ENCODE data around the gene MIX23.

MIX23 gene

DNA sequence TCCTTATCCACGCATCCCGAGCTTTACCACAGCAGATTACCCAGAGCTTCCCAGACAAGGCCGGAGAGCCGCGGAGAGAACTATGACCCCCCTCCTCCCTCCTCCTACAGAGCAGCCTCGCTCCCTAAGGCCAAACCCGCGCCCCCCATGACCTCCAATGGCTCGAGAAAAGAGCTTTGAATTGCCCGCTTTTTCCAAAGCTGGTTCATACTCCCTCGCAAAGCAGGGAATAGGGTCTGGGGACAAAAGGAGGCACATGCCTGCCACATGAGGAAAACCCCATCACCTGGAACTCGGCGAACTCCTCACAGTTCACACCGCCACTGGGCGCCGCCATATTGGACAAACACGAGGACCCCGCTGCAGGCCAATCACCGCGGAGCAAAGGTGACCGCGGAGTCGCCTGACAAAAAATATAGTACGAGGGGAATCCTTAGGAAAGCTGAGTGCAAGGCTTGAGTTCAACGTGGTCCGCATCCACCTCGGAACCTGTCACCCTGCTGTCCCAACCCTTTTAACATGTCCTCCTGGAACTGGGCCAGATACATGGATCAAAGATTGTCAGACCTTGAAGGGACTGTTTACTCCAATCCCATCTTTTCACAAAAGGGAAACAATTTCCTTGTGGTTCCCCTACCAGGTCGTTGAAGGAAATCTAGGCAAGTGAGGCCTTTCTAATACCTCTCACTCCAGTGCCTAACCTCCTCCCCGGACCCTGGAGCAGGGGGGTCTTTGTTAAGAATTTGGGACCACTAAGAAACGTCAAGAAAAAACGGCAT lies at the start of gene MIX23:
TSS of gene MIX23 (minus strand) at position 344 of the 779 bp plus-strand sequence. CDS start at position 337, 7 bp downstream.
- peak; percentile 86 to 91 (median 90) for DNase-seq

GRCh38 chr3:122430371-122430770 lies 47.3 kb upstream of the MIX23 start:
- DNase-seq: no peak

DNA sequence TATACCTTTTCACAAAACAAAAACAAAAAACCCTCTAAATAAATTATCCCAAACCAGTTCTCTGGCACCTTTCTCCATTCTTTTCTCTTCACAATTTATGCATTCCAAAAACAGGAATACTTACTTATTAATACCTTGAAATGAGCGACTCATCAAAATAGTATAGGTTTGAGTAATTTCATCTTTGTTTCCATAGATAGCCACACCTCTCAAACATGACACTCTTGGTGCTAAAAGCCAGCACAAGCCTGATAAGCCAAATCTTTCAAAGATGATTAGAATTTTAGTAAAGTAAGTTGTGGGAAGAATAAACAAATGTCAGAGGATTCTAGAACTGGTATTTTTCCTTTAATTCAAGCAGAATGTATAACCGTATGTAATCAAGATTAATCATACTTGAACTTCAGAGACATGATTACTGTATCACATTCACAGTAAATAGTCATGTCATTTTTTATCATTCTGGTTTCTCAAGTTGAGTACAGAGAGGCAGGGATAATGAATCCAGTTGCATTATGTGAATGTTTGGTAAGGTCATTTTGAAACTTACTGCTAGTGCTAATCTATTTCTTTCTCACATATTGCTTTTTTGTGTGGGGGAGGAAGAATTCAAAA lies 44.9 kb upstream of the MIX23 start:
- DNase-seq: no peak

GRCh38 chr3:122421836-122422235 lies 38.8 kb upstream of the MIX23 start:
- DNase-seq: no peak

DNA sequence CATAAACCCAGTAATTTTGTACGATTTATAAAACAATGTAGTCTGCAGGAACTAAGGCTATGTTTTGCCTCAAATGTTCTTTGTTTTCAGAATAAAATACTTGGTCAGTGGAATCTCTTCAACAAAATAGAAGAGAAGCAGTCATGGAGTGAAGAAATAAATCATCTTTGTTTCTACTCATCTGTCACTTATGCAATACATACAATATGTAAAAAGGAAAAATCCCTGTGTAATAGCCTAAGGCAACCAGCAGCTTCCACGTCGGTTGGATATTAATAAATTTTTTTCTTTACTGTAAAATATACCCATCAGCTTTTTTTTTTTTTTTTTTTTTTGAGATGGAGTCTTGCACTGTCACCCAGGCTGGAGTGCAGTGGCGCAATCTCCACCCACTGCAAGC lies 38.1 kb upstream of the MIX23 start:
- peak in 2 of 3 donors; percentile 27 to 34 for DNase-seq

GRCh38 chr3:122416966-122417365 lies 33.9 kb upstream of the MIX23 start:
- no peak for DNase-seq

DNA sequence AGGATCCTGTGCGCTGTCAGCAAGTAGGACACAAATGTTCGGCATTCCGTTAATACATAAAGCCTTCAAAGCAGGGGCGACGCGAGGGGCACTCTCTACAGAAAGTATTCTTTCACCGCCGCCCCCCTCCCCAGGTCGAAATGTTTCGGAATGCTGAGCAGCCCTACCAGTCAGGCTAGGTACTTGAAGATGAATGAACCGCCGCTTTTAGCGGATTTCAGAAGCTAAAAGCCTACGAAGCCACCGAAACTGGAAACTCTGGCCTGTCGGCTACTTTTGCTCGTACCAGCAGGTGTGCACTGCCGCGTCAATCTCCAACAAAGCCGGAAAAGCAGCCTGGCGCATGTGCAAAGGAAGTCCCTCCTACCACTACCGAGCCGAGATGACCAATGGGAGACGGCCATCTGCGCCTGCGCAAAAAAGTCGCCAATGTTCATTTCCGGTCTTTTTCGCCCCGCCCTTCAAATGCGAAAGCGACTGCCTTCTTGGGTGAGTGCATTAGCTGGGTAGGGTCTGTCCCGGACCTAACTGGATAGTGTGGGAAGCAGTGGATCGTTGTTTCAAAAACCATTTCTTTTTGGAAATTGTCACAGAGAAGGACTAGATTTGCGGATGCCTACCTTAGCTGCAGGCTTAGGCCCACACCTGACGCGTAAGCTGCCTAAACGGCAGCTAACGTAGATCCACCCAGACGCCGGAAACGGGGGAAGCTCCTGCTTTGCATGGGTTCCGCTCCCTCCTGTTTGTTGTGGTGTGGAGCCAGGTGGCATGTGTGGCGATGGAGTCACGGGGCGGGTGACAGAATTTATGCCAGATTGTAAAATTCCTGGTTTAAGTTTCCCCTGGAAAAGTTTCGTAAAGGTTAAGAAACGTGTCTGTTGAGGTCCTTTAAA lies 33.0 kb upstream of the MIX23 start, which contains the start of gene WDR5B:
TSS of gene WDR5B (minus strand) at position 301 of the 893 bp plus-strand sequence. CDS start 534 bp downstream, outside the sequence.
- peak; percentile 97 to 99 (median 99) for DNase-seq

GRCh38 chr3:122415104-122415744 lies 32.2 kb upstream of the MIX23 start:
- peak; percentile 35 to 63 (median 57) for DNase-seq

- no peak for DNase-seq
Measured at GRCh38 chr3:122414391-122414790, 31.4 kb upstream of the MIX23 start.

DNA sequence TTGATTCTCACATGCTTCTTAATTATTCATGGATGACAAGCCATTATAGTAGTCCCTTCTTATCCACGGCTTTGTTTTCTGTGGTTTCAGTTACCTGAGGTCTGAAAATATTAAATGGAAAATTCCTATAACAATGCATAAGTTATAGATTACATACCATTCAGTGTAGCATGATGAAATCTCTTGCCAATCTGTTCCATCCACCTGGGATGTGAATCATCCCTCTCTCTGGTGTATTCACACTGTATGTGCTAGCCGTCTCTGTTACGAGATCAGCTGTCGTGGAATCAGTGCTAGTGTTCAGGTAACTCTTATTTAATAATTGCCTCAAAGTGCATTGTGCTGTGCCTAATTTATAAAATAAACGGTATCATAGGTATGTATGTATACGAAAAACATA lies 27.6 kb upstream of the MIX23 start:
- no peak for DNase-seq

GRCh38 chr3:122410111-122410510 lies 27.1 kb upstream of the MIX23 start:
- DNase-seq: no peak

- peak; percentile 40 to 56 (median 54) for DNase-seq
Measured at GRCh38 chr3:122409446-122409845, 26.4 kb upstream of the MIX23 start.

- DNase-seq: no peak
Measured at GRCh38 chr3:122407946-122408345, 24.9 kb upstream of the MIX23 start.

GRCh38 chr3:122406198-122406597 lies 23.2 kb upstream of the MIX23 start:
- DNase-seq: no peak

DNA sequence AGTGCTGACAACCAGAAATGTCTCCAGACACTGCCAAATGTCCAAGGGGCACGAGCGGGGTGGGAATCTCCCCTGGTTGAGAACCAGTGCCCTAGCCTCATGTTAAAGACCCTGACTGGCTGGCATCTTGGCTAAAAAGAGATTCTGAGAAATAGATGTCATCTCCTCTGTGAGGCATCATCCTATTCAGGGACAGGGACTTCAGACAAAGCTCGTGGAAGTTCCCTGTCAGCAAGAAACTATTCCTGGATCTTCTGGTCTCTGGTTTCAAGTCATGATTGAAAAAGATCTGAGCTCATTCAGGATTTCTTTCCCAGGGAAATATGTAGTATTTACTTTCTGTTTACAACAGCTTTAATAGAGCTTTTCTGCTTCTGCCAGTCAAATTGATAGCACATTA lies 22.0 kb upstream of the MIX23 start:
- peak; percentile 23 to 79 (median 24) for DNase-seq

DNA sequence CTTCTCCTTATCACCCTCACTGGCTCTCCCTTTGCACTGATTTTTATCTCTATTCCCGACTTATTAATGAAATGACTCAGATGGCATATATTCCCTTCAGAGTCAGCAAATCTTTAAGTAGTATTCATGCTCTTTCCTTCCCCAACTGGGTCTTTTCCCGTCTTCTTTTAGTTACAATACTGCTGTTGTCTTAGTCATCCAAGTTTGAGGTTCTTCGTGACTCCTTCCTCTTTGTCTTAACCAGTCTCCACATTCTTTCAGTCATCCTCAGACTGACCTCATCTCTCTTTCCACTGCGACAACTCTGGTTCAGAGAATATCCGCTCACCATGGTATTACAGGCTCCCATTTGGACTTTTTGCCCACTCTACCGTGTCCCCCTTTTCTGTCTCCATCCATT lies 20.5 kb upstream of the MIX23 start:
- DNase-seq: peak; percentile 80 to 95 (median 88)

GRCh38 chr3:122398920-122399319 lies 15.9 kb upstream of the MIX23 start:
- no peak for DNase-seq

GRCh38 chr3:122397201-122397600 lies 14.2 kb upstream of the MIX23 start:
- DNase-seq: peak; percentile 61 to 87 (median 62)

- peak; percentile 46 to 79 (median 56) for DNase-seq
Measured at GRCh38 chr3:122396511-122396910, 13.5 kb upstream of the MIX23 start.

GRCh38 chr3:122395582-122395981 lies 12.6 kb upstream of the MIX23 start:
- peak in 1 of 3 donors; percentile 38 for DNase-seq

DNA sequence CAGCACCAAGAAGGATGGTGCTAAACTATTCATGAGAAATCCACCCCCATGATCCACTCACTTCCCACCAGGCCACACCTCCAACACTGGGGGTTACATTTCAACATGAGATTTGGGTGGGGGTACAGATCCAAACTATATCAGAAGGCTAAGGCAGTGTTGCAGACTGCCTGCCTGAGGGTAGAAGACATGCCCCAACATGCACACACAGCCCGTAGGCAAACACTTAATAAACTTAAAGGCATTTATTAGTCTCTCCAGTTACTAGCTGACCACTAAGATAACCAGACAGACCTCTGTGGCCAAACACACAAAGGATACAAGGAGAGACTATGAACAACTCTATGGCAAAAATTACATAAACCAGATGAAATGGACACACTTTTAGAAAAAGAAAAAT lies 11.1 kb upstream of the MIX23 start:
- no peak for DNase-seq

All from suppressor macrophage treated with lipopolysaccharide for 1 hour (primary cell).